Testis (tissue), 3 donors: ENCODE data around the gene HBS1L. TPM values are rescaled to one million over a fixed set of nuclear protein-coding genes. Genes with fewer than 3 reads are reported as not detected.
"Not testable (repeated sequence)": the region's sequence is repeated elsewhere in the genome, so short reads cannot be mapped to it uniquely, and the experiment has no call there.

Source experiments
- DNase-seq: peaks from one replicate; pipeline ENCODE4 v3.0.0-alpha.2; 2019
- H3K27ac ChIP-seq, 2 donors: fragments of 200-600 bp; sonication (generic); one replicate each; pipeline ENCODE4 v1.5.1; 2019
- H3K27me3 ChIP-seq: fragments of 200-600 bp; sonication (generic); one replicate; pipeline ENCODE4 v1.5.1; 2019
- H3K36me3 ChIP-seq: fragments of 200-600 bp; sonication (generic); one replicate; pipeline ENCODE4 v1.5.1; 2017; ENCODE audit warnings: low read depth; ENCODE audit errors: missing control alignments
- H3K4me1 ChIP-seq: fragments of 200-600 bp; sonication (generic); one replicate; pipeline ENCODE4 v1.5.1; 2019
- H3K4me3 ChIP-seq, 2 donors: fragments of 200-600 bp; sonication (generic); one replicate each; pipeline ENCODE4 v1.5.1; 2017 to 2019
- H3K9me3 ChIP-seq: fragments of 200-600 bp; sonication (generic); one replicate; pipeline ENCODE4 v1.5.1; 2017
- POLR2A ChIP-seq: fragments of 450-650 bp; IDR thresholded peaks from one replicate; pipeline ENCODE4 v1.6.1; 2017; ENCODE audit warnings: antibody characterized with exemption, mild to moderate bottlenecking, moderate library complexity
- WGBS, 2 donors: methylation state at CpG; one replicate each; pipeline ENCODE4 v1.1.5; 2018; 5-methylcytosine and 5-hydroxymethylcytosine counted together
- intact Hi-C: fragments of 100-400 bp; cut with DNase I; formaldehyde crosslinking; loops from one replicate; pipeline ENCODE4 v1.15.1; 2023; ENCODE audit warnings: low total_unique reads
- polyA plus RNA-seq: library from polyadenylated mRNA; stranded (reverse); fragments of 350-450 nt; fragmentation: Illumina TruSeq; extraction: RNeasy Lipid Tissue Mini Kit (QIAGEN cat#74804); gene quantifications from one replicate; pipeline ENCODE4 v1.2.3, GENCODE V29; 2014; ENCODE audit warnings: low read depth, low replicate concordance; ENCODE audit not compliant: insufficient read depth
- total RNA-seq, 2 donors: library from RNA; depleted of rRNA; stranded (reverse); fragments of >200 nt; gene quantifications; one replicate each; pipeline ENCODE4 v1.2.3, GENCODE V29; 2016
- TF ChIP-seq, protein P1 (sequence below), 3 experiments: fragments of 450-650 bp in 2 of 3; fragments of 200-600 bp in 1 of 3; sonication (generic) in 1 of 3; IDR thresholded peaks; one replicate each; pipeline ENCODE4 v1.5.1; 2016 to 2019; ENCODE audit warnings: antibody characterized with exemption in 3 of 3, mild to moderate bottlenecking in 2 of 3, moderate library complexity in 1 of 3

The HBS1L gene
- total and polyA plus RNA-seq, 3 donors from 2014 or later, result 41.1 to 54.9 (median 51.8) TPM

DNA sequence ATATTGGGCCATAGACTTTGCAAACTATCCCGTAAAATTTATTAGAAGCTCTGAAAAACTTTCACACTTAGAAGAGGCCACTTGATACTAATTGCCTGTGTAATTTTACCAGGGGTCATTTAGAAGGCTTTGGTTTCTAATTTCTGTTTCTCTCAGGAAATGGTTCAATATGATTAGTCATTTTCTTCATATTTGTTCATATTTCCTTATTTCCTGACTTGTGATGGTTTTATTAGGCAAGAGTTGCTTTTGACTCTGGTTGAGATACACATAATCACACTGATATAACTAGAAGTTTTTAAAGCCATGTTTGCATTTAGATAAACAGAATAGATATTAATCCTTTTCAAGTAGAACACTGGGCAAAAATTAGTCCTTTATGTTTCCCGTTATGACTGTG is 11.8 kb upstream of the HBS1L start:
- H3K27me3 ChIP-seq, result no peaks in the 10 kb centered on the region
- H3K36me3 ChIP-seq, result no peaks in the 10 kb centered on the region
- no peak overlapping the region for H3K4me3 ChIP-seq
- WGBS, 2 donors, result 80 to 85% methylated on average over 2 of the region's 2 CpGs
- intact Hi-C loops, result no loop called here
- TF ChIP-seq POLR2A, result no peak
- TF ChIP-seq, protein P1, sequence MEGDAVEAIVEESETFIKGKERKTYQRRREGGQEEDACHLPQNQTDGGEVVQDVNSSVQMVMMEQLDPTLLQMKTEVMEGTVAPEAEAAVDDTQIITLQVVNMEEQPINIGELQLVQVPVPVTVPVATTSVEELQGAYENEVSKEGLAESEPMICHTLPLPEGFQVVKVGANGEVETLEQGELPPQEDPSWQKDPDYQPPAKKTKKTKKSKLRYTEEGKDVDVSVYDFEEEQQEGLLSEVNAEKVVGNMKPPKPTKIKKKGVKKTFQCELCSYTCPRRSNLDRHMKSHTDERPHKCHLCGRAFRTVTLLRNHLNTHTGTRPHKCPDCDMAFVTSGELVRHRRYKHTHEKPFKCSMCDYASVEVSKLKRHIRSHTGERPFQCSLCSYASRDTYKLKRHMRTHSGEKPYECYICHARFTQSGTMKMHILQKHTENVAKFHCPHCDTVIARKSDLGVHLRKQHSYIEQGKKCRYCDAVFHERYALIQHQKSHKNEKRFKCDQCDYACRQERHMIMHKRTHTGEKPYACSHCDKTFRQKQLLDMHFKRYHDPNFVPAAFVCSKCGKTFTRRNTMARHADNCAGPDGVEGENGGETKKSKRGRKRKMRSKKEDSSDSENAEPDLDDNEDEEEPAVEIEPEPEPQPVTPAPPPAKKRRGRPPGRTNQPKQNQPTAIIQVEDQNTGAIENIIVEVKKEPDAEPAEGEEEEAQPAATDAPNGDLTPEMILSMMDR (IDR thresholded peaks at IDR 0.05), result no peak
- H3K4me1 ChIP-seq, result no peaks in the 10 kb centered on the region
- no peak overlapping the region for H3K27ac ChIP-seq
- H3K9me3 ChIP-seq, result no peaks in the 10 kb centered on the region
- no peak for DNase-seq

DNA sequence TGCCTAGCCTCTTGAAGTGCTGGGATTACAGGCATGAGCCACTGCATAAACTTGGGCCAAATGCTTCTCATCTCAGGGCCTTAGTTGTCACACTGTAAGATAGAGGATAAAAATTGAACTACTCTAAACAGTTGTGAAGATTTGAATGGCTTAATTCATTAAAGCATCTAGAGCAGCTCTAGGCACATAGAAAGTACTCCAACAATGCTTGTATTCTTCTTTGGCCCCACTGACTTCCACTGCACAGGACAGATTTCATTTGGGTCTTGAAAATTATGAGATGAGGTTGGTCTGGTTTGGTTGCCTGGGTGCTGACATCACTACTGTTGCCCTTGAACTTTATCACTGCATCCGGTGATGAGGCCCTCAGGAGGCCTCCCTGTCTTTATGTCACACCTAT is 10.0 kb upstream of the HBS1L start:
- H3K9me3 ChIP-seq, result no peaks in the 10 kb centered on the region
- intact Hi-C loops, result no loop called here
- no peaks in the 10 kb centered on the region for H3K36me3 ChIP-seq
- WGBS, 2 donors, result 42 to 43% methylated on average over 1 of the region's 1 CpG
- no peak for DNase-seq
- no peak overlapping the region for H3K27ac ChIP-seq
- H3K27me3 ChIP-seq, result no peaks in the 10 kb centered on the region
- H3K4me1 ChIP-seq, result no peaks in the 10 kb centered on the region
- TF ChIP-seq POLR2A, result no peak
- no peak overlapping the region for H3K4me3 ChIP-seq

DNA sequence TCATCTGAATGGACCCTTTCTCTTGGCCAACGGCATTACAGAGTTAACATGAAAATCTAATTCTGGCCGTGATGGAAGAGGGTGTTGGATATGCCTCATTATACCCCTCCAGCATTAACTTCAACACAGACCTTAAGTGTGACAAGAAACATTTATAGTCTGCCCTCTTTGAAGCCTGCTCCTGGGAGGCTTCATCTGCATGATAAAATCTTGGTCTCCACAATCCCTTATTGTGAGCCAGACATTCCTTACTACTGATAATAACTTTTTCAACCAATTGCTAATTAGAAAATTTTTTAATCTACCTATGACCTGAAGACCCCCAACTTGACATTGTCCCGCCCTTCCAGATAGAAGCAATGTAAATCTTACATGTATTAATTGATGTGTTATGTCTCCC is 9.3 kb upstream of the HBS1L start:
- no peaks in the 10 kb centered on the region for H3K9me3 ChIP-seq
- intact Hi-C loops, result no loop called here
- DNase-seq, result no peak
- WGBS, 2 donors, result 62 to 76% methylated on average over 3 of the region's 3 CpGs
- H3K36me3 ChIP-seq, result no peaks in the 10 kb centered on the region
- no peaks in the 10 kb centered on the region for H3K4me1 ChIP-seq
- no peak overlapping the region for H3K4me3 ChIP-seq
- no peak for TF ChIP-seq POLR2A
- TF ChIP-seq, protein P1 (IDR thresholded peaks at IDR 0.05), result no peak
- no peak overlapping the region for H3K27ac ChIP-seq
- H3K27me3 ChIP-seq, result no peaks in the 10 kb centered on the region

DNA sequence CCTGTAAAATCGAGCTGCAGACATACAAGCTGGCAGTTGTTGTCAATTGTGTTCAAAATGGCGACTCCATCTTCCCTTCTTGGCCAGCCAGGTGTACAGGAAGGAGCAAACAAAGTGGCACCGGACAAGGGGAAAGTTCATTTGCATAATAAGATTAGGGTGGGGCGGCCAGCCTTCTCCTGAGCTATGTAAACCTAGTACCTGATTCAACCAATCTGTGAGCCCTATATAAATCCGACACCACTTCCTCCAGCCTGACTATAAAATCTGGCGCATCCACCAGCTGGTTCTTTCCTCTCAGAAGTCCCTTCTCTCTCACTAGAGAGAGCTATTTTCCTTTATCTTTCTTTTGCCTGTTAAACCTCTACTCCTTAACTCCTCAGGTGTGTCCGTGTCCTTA is 8.1 kb upstream of the HBS1L start:
- no peaks in the 10 kb centered on the region for H3K36me3 ChIP-seq
- no peaks in the 10 kb centered on the region for H3K9me3 ChIP-seq
- no peaks in the 10 kb centered on the region for H3K4me1 ChIP-seq
- WGBS, 2 donors, result 45 to 69% methylated on average over 7 of the region's 7 CpGs
- no peak for TF ChIP-seq POLR2A
- TF ChIP-seq, protein P1 (IDR thresholded peaks at IDR 0.05), result no peak
- DNase-seq, result no peak
- H3K4me3 ChIP-seq, result peak overlapping the region; percentile 22 to 29
- H3K27me3 ChIP-seq, result no peaks in the 10 kb centered on the region
- H3K27ac ChIP-seq, result no peak overlapping the region
- intact Hi-C loops, result no loop called here

DNA sequence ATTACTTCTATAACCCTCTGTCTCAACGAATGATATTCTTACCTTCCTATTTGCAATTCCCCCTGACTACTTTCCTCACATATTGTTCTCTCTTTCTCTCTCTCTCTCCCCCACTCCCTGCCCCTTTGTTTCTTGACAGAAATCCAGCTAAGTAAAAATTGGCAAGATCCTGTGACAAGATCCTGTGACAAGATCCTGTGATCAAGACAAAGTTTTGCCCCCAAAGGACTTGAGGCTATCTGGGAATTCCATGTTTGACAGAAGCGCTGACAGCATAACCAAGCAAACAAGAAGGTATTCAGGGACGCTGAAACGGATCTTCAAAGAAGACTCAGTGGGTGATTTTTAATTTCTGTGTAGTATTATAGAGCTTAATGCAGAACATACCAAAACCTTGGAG is 5.5 kb upstream of the HBS1L start:
- no peak overlapping the region for H3K4me3 ChIP-seq
- no peaks in the 10 kb centered on the region for H3K4me1 ChIP-seq
- no peaks in the 10 kb centered on the region for H3K36me3 ChIP-seq
- H3K27ac ChIP-seq, result no peak overlapping the region
- TF ChIP-seq, protein P1 (IDR thresholded peaks at IDR 0.05), result no peak
- no peak for TF ChIP-seq POLR2A
- DNase-seq, result no peak
- WGBS, 2 donors, result 79 to 88% methylated on average over 4 of the region's 4 CpGs
- H3K9me3 ChIP-seq, result no peaks in the 10 kb centered on the region
- no peaks in the 10 kb centered on the region for H3K27me3 ChIP-seq
- intact Hi-C loops, result no loop called here

DNA sequence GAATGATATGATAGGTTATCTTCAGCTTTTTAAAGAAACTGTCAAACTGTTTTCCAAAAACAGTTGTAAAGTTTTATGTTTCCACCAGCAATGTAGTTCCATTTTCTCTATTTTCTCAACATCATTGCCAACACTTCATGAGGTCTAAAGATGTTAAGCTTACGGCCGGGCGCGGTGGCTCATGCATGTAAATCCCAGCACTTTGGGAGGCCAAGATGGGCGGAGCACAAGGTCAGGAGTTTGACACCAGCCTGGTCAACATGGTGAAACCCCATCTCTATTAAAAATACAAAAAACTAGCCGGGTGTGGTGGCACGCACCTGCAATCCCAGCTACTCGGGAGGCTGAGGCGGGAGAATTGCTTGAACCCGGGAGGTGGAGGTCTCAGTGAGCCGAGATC is 3.7 kb upstream of the HBS1L start:
- intact Hi-C loops, H3K27me3 ChIP-seq, H3K27ac ChIP-seq, DNase-seq, H3K9me3 ChIP-seq, H3K4me1 ChIP-seq, H3K36me3 ChIP-seq, H3K4me3 ChIP-seq: not testable (repeated sequence)
- 92 to 93% methylated on average over 11 of the region's 11 CpGs for WGBS, 2 donors
